Ovary (tissue), 9 donors: Measurements from ENCODE around the gene LRTM2. TPM values are rescaled to one million over a fixed set of nuclear protein-coding genes. Genes with fewer than 3 reads are reported as not detected.

ENCODE experiments used
- DNase-seq, 5 donors: peaks; one replicate each; pipeline ENCODE4 v3.0.0-alpha.2; 2019 to 2020
- H3K27ac ChIP-seq, 2 donors: fragments of 200-600 bp; one replicate each; pipeline versions ENCODE4 v1.5.1 to v1.8.0; 2019 to 2022
- H3K27me3 ChIP-seq: fragments of 200-600 bp; one replicate; pipeline ENCODE4 v1.8.0; 2022
- H3K36me3 ChIP-seq: fragments of 200-600 bp; sonication (generic); one replicate; pipeline ENCODE4 v1.5.1; 2019
- H3K4me1 ChIP-seq: one replicate; pipeline ENCODE4 v1.8.1; 2013; ENCODE audit warnings: mild to moderate bottlenecking, moderate library complexity; ENCODE audit not compliant: insufficient read depth
- H3K4me3 ChIP-seq: fragments of 200-600 bp; sonication (generic); one replicate; pipeline ENCODE4 v1.5.1; 2017
- H3K9me3 ChIP-seq, 2 donors: fragments of 200-600 bp in 1 of 2; sonication (generic) in 1 of 2; one replicate each; pipeline versions ENCODE4 v1.5.1 to v1.8.1; 2013 to 2019; ENCODE audit warnings: mild to moderate bottlenecking in 1 of 2, moderate library complexity in 1 of 2
- EP300 ChIP-seq: sonication (generic); formaldehyde crosslinking; IDR thresholded peaks from one replicate; pipeline ENCODE4 v1.6.1; 2017; ENCODE audit warnings: antibody characterized with exemption
- POLR2A ChIP-seq: fragments of 450-650 bp; IDR thresholded peaks from one replicate; pipeline ENCODE4 v1.6.1; 2017; ENCODE audit warnings: antibody characterized with exemption, mild to moderate bottlenecking, moderate library complexity
- WGBS, 3 donors: extraction: QIAGEN DNeasy Blood & Tissue Kit in 1 of 3; methylation state at CpG; one replicate each; pipeline versions ENCODE4 v1.1.5 to v1.1.7; 2013 to 2017; 5-methylcytosine and 5-hydroxymethylcytosine counted together
- intact Hi-C, 4 donors: fragments of 100-400 bp; cut with DNase I; formaldehyde crosslinking; loops; one replicate each; pipeline versions ENCODE4 v1.11.0 to v1.15.1; 2022 to 2023
- polyA plus RNA-seq, 2 donors: library from polyadenylated mRNA; stranded (reverse); fragments of 200-250 nt in 1 of 2; fragments of 350-450 nt in 1 of 2; fragmentation: Illumina TruSeq in 1 of 2; extraction: RNeasy Lipid Tissue Mini Kit (QIAGEN cat#74804) in 1 of 2; gene quantifications; one replicate each; pipeline ENCODE4 v1.2.3, GENCODE V29; 2013 to 2014
- total RNA-seq, 7 donors: library from RNA; depleted of rRNA in 2 of 7; stranded (reverse); fragments of >200 nt in 2 of 7; fragmentation: NEBNext Ultra II Directional in 3 of 7; extraction: Animal tissue kit (Norgen Biotek cat#: 25700) in 3 of 7; gene quantifications; one replicate each; pipeline versions ENCODE4 v1.1.0 to v1.2.4, GENCODE V29; 2016 to 2023
- TF ChIP-seq, protein P1 (sequence below), 3 donors: fragments of 450-650 bp in 2 of 3; fragments of 200-600 bp in 1 of 3; IDR thresholded peaks; one replicate each; pipeline versions ENCODE4 v1.5.1 to v1.8.0; 2016 to 2022; ENCODE audit warnings: antibody characterized with exemption in 3 of 3, mild to moderate bottlenecking in 1 of 3
- donor health status: DM: no; HTN: no; CAD: no; lungs with moderate emphysema.
- donor health status: DM: no; HTN: no; CAD: no.
- donor health status: Bipolar disorder and iron deficiency.
- donor health status: DM: yes; HTN: yes; CAD: no.
- donor health status: DM: no; HTN: no; CAD: no.
- donor health status: DM: yes; HTN: yes; CAD: no.

Gene LRTM2
- total and polyA plus RNA-seq, 9 donors, result not detected

- H3K27me3 ChIP-seq, result no peaks in the 10 kb centered on the region
- H3K9me3 ChIP-seq, result no peaks in the 10 kb centered on the region
- no peaks in the 10 kb centered on the region for H3K36me3 ChIP-seq
- intact Hi-C loops, result no loop called here
- DNase-seq, result no peak
- WGBS, 3 donors, result 33 to 50% (median 45%) methylated on average over 6 of the region's 6 CpGs
- no peak for TF ChIP-seq POLR2A
- no peak overlapping the region for H3K4me3 ChIP-seq
- H3K4me1 ChIP-seq, result no peaks in the 10 kb centered on the region
- no peak overlapping the region for H3K27ac ChIP-seq
Observed at GRCh38 chr12:1848745-1849144, 28.4 kb downstream of the LRTM2 start.

DNA sequence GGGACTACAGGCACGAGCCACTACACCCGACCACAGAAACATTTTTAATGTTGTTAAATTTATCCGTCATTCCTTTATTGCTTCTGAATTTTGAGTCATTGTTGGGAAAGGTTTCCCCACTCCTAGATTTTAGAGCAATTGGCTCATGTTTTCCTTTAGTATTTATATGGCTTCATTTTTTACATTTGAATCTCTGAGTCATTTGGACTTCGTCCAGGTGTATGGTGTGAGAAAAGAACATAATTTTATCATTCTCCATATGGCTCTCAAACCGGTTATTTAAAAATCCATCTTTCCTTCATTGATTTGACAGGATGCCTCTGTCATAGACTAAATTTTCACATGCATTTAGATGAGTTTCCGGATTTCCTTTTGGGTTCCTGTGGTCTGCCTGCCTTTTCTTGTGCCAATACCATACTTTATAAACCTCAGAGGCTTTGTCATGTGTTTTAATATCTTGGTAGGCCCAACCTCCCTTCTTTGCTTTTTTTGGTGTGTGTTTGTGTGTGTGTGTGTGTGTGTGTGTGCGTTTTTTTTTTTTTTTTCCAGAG lies 30.9 kb downstream of the LRTM2 start:
- no peaks in the 10 kb centered on the region for H3K27me3 ChIP-seq
- 63 to 71% (median 66%) methylated on average over 7 of the region's 7 CpGs for WGBS, 3 donors
- DNase-seq, result no peak

GRCh38 chr12:1852076-1852475 lies 31.7 kb downstream of the LRTM2 start:
- 80 to 93% (median 82%) methylated on average over 1 of the region's 1 CpG for WGBS, 3 donors

More for the DNA sequence above, 30.9 kb downstream of the LRTM2 start:
- H3K9me3 ChIP-seq, result no peaks in the 10 kb centered on the region
- H3K36me3 ChIP-seq, result no peaks in the 10 kb centered on the region
- H3K4me3 ChIP-seq, result no peak overlapping the region
- TF ChIP-seq EP300, result no peak
- no peak for TF ChIP-seq POLR2A
- TF ChIP-seq, protein P1, sequence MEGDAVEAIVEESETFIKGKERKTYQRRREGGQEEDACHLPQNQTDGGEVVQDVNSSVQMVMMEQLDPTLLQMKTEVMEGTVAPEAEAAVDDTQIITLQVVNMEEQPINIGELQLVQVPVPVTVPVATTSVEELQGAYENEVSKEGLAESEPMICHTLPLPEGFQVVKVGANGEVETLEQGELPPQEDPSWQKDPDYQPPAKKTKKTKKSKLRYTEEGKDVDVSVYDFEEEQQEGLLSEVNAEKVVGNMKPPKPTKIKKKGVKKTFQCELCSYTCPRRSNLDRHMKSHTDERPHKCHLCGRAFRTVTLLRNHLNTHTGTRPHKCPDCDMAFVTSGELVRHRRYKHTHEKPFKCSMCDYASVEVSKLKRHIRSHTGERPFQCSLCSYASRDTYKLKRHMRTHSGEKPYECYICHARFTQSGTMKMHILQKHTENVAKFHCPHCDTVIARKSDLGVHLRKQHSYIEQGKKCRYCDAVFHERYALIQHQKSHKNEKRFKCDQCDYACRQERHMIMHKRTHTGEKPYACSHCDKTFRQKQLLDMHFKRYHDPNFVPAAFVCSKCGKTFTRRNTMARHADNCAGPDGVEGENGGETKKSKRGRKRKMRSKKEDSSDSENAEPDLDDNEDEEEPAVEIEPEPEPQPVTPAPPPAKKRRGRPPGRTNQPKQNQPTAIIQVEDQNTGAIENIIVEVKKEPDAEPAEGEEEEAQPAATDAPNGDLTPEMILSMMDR (IDR thresholded peaks at IDR 0.05), result no peak
- no peak overlapping the region for H3K27ac ChIP-seq
- H3K4me1 ChIP-seq, result no peaks in the 10 kb centered on the region
- intact Hi-C loops, result no loop called here

DNA sequence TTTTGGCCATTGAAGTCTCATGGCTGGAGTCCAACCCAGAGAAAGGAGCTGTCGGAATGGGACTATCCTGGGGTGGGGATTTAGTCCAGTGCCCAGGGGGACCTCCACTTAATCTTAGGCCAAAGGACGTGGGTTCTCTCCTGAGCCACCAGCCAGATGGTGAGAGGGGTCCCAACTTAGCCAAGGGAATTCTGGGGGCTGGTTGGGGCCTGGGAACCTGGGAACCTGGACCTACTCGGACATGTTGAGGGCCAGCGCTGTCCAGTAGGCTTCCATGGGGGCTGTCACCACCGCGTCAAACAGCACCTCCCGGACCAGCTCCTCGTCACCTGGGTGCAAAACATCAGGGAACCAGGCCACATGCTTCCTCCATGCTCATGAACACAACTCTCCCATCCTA lies 33.4 kb downstream of the LRTM2 start:
- intact Hi-C loops, result no loop called here
- TF ChIP-seq, protein P1 (IDR thresholded peaks at IDR 0.05), result no peak
- no peak for TF ChIP-seq EP300
- no peak for TF ChIP-seq POLR2A

More at GRCh38 chr12:1852076-1852475, 31.7 kb downstream of the LRTM2 start:
- Histone ChIP-seq H3K36me3 (no peaks in the 10 kb centered on the region), H3K27ac (no peak overlapping the region), H3K4me1 (no peaks in the 10 kb centered on the region), H3K27me3 (no peaks in the 10 kb centered on the region), H3K4me3 (no peak overlapping the region), H3K9me3 (no peaks in the 10 kb centered on the region)
- TF ChIP-seq, protein P1 (IDR thresholded peaks at IDR 0.05), result no peak
- TF ChIP-seq EP300, result no peak
- no peak for TF ChIP-seq POLR2A
- no peak for DNase-seq
- intact Hi-C loops, result no loop called here

DNA sequence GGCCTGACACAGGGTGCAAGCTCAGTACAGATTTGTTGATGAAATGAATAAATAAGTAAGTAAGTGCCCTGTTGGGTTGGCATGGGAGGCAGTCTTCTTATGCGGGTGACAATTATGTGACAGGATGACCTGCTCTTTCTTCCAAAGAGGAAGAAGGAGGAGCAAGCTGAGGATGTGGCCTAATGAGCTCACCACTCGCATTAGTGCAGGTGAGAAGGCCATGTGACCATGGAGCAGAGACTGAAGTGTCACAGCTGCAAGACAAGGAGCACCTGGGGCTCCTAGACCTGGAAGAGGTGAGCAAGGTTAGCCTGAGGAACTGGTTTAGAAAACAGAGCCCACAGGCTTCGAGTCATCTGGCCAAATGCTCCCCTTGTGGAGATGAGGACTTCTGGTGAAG lies 34.9 kb downstream of the LRTM2 start:
- WGBS, 3 donors, result 62 to 75% (median 63%) methylated on average over 3 of the region's 3 CpGs
- H3K27me3 ChIP-seq, result no peaks in the 10 kb centered on the region
- intact Hi-C loops, result no loop called here
- H3K36me3 ChIP-seq, result no peaks in the 10 kb centered on the region
- H3K4me3 ChIP-seq, result no peak overlapping the region
- no peaks in the 10 kb centered on the region for H3K9me3 ChIP-seq
- H3K4me1 ChIP-seq, result no peaks in the 10 kb centered on the region
- DNase-seq, result no peak
- H3K27ac ChIP-seq, result no peak overlapping the region
- TF ChIP-seq POLR2A, result no peak
- TF ChIP-seq EP300, result no peak
- TF ChIP-seq, protein P1 (IDR thresholded peaks at IDR 0.05), result no peak

More for the DNA sequence above, 33.4 kb downstream of the LRTM2 start:
- Histone ChIP-seq H3K27me3 (no peaks in the 10 kb centered on the region), H3K27ac (no peak overlapping the region), H3K36me3 (no peaks in the 10 kb centered on the region), H3K4me3 (no peak overlapping the region), H3K9me3 (no peaks in the 10 kb centered on the region), H3K4me1 (no peaks in the 10 kb centered on the region)
- DNase-seq, result no peak
- WGBS, 3 donors, result 91 to 93% (median 91%) methylated on average over 8 of the region's 8 CpGs
